Stimulated activated CD8-positive, alpha-beta memory T cell treated with anti-CD3 and anti-CD28 coated beads, Interleukin-7, amount 100 ng/mL, for 4 hours (primary cell): ENCODE results near the gene MORC4.
"Not testable (repeated sequence)": the region's sequence is repeated elsewhere in the genome, so short reads cannot be mapped to it uniquely, and the experiment has no call there.

ENCODE experiments used
- DNase-seq, 2 donors: peaks; one replicate each; pipeline ENCODE4 v3.0.0-alpha.2; 2020; ENCODE audit warnings: low read depth in 2 of 2

Gene MORC4

DNA sequence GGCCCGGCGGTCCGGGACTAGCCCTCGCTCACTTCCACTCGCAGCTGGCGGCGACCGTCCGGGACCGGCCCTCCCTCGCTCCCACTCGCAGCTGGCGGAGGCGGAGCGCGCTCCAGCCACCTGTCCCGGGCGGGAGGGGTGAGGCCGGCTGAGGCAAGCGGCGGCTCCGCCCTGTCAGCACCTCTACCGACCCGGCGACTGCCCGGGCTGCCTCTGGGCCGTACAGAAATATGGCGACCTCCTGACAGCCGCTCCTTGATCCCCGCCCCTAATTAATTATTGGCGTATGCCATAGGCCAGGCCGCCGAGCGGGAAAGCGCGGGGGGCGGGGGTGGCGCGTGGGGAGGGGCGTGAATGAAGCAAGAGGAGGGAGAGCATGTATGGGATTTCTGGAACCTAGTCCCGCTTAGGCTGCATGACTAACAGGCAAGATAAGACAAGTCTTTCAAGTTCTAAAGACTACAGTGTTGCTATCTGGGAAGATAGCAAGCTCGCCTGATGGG lies at the start of gene MORC4:
Gene MORC4 (minus strand): TSS at position 200 of the 503 bp plus-strand sequence. CDS start 243 bp downstream, outside the sequence.
- peak; percentile 39 to 56 for DNase-seq

DNA sequence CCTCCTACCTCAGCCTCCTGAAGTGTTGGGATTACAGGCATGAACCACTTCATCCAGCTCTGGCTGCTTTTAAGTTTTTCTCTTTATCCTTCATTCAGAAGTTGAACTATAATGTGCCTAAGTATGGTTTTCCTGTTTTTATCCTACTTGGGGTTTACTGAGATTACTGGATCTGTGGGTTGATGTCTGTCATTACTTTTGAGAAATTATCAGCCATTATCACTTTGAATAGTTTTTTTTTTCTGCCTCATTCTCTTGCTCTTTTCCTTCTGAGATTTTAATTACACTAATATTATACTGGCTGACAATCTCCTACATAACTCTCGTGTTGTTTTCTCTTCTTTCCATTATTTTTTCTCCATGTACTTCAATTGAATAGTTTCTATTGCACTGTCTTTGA lies 47.6 kb upstream of the MORC4 start:
- no peak for DNase-seq

DNA sequence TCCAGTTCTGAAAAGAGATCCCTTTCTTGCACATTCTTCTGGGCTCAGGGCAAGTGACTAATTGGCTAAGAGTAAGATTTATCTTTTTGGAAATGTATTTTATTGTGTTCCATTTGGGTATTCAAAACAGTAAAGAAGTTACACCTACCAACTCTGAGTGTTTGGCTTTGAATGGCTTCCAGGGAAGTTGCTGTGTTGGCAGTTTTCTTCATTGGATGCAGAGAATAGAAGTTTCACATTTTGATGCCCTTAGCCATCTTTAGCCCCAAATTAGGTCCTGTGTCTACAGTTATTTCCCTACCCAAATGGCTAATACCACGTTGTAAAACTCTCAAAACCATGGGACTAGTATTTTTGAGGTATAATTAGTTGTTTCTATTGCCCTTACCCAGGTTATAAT lies 29.7 kb upstream of the MORC4 start:
- no peak for DNase-seq

DNA sequence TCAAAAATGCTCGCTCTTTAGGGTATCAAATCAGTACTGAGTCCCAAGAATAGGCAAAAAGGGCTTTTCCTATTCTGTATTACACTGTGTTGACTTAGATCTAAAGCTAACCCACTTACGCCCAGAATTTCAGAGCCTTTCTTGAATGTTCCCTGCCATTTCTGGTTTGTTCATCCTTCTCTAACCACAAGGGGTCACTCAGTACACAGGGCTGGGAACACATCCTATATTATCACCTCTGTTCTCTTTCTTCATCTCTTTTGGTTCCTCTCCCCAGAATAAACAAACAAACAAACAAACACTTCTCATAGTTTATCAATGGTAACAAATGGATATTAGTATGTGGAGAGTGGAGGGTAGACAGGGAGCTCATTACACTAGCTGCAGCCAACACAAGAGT lies 25.5 kb upstream of the MORC4 start:
- DNase-seq = no peak

DNA sequence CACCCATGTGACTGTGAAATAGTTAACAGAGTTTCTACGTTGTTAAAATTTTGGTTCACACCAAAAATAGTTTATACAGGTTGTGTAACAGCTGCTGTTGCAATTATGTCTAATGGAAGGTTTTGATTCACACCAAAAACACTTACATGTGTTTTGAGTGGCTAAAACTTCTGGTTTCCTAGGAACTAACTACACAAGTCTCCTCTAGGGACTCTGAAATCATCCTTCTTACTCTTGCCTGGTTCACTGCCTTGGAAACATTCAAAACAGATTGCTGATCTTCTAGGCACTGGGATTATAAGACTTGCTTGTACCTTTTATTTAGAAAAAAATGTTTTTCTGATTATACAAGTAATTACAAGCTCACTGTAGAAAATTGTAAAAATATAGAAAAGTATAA lies 14.9 kb upstream of the MORC4 start:
- DNase-seq = no peak

DNA sequence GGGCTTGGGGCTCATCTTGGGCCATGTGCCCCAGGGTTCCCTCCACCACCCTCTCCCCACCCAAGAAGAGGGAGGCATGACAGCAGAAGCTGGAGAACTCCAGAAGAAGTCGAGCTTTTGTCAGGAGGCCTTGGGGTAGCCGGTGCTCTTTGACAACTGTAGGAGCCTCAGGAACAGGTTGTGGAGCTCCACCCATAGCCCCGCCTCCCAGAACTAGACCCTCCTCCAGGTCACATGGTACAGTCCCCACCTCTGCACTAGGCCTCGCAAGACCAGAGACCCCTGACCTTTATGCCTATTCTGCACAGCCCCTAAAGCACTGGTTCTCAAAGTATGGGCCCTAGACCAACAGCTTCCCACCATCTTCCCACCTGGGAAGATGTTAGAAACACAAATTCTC lies 8.0 kb upstream of the MORC4 start:
- DNase-seq = no peak

DNA sequence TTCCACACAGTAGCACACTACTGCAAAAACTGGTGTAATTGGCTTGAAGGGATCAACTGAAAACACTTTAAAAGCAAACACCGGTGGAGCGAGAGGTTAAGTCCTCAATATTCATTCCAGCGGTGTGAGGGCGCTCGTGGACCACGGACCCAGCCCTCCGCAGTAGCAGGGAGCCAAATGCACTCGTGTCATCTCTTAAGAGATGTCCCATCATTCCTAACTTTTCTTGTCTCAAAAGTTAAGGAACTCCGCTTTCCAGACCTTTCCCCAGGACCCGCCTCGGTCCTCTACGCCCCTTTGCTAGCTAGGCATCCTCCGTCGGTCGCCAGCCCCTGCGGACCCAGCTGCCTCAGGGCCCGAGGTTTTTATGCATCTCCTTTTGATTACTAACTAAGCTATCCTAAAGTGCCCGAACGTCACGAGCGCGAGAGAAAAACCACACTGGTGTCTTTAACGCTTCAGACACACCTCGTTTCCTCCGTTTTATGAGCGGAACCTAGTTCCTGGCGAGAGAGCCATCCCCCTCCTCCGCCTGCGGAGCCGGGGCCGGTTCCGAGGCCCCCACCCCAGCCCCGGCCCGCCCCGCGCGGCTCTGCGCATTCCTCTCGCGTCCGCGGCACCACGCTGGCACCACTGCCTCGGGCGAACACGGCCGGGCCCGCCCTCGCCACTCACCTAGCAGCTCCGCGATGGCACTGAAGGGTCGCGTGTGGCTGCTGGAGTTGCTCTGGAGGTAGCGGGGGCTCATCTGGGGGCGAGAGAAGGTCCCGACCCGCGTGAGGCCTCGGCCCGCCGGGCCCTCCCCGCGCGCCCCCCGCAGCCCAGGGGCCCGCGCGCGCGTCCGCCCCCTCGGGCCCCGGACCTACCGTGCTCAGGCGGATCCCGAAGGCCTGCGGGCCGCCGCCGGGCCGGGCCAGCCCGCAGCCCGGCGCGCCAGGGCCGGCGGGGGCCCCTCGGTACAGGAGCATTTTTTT lies 723 bp downstream of the MORC4 start:
- DNase-seq = peak in 1 of 2 donors; percentile 25

DNA sequence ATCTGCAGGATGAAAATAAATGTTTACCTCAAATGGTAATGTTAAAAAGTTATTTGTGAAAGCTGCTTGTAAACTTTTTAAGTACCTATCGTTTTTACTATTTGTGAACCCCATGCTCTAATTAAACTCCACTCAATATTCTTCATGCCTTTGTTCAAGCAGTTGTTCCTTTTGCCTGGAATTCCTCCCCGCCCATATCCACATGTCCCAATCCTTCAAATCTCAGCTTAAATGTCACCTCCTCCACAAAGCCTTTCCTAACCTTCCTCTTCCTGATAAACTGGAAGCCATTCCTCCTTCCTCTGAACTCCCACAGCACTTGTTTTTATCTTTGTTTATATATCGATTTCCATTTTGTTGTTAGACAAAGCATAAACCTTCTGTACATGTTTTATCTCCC lies 2.4 kb downstream of the MORC4 start:
- DNase-seq = no peak

DNA sequence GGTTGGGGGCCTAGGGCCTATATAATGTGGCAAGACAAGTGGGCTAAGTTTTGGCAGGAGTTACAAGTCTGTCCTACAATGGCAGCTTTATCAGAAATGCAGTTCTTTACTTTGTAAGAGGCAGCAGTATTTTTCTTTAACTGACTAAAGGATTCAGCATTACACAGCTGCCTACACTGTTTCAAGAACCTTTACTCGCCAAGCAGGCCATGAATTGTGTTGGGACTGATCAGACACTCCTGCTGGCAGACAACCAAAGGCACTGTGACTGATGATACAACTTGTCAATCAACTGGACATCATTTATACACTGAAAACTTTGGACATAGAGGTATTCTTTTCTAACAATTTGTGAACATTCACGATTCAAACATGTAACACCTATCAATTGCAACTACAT lies 4.3 kb downstream of the MORC4 start:
- no peak for DNase-seq

DNA sequence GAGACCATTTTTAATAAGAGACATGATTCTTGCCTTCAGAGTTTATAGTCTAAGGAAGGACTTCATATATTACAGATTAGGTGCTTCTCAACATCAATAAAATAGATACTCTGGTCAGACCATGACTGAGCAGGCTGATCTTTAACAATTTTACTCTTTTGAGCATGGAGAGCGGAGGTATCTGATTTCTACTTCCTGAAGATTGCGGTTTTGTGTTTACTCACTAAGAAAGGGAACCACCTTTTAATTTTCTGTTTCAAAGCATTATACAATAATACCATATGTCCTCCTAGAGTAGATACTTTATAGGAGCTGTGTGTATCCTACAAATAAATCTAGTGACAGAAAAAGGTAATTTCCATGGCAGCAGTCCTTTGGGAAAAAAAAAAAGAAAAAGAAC lies 12.5 kb downstream of the MORC4 start:
- no peak for DNase-seq

DNA sequence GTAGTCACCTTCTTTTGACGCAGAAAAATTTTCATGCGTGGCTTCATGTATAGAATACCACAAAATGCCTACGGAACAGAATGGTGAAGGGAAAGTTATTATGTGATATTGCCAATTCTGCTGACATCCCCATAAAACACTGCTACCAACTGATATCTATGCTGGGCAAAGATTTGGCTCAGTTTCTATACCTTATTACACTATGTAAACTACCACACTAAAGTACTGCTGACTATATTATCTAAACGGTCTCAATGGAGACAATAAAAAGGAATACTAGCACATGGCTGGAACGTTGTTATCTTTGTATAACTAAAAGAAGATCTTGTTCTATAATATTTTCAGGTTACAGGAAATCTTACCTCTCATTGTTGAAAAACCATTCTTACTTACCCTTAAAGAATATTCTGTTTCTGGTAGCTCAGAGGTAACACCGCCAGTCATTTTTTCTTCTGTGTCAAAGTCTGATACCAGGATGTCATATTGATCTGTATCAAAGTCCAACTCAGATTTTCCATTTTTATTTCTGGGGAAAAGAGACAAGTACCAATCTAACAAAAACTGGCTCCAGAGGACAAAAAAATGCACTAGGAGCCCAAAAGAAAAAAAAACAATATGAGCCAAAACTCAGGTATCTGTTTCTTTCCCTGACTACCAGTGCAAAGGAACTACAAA lies 18.9 kb downstream of the MORC4 start:
- DNase-seq = no peak

DNA sequence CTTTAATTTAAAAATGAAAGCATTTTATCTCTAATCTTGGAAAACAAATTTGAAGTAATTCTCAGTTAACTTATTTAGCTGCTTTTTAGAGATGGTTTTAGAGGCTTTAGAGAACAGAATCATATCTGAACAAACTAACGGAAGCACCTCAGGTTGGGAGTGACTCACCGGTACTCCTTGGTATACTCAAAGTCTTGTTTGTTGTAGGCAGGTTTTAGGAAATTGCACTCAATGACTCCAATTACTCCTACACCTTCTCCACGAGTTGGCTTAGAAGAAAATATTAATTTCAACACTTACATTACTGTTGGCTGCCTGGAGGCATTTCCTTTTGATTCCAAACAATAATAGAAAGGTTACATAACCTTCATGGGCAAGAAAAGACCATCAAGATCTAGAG lies 23.6 kb downstream of the MORC4 start:
- DNase-seq = no peak

DNA sequence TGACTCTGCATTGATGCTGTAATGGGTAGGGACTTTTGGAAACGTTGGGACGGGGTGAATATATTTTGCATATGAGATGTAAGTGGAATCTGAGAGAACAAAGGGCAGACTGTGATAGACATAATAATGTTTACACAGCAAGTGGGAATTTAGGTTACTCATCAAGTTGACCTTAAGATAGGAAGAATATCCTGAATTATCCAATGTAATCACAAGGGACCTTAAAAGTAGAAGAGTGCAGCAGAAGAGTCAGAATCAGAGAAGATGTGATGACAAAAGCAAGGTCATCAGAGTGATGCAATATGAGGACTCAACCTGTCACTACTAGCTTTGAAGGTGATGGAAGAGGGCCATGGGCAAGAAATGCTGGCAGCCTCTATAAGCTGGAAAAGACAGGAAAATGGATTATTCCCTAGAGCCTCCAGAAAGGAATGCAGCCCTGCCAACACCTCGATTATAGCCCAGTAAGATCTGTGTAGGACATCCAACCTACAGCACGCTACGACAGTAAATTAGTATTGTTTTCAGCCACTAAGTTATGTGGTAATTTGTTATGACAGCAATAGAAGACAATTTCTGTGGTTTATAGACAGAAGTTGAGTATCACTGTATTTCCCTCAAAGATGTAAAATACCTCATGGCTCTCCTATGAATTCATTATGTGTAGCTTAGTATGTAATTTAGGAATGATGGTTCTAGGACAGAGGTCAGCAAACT lies 26.4 kb downstream of the MORC4 start:
- no peak for DNase-seq

DNA sequence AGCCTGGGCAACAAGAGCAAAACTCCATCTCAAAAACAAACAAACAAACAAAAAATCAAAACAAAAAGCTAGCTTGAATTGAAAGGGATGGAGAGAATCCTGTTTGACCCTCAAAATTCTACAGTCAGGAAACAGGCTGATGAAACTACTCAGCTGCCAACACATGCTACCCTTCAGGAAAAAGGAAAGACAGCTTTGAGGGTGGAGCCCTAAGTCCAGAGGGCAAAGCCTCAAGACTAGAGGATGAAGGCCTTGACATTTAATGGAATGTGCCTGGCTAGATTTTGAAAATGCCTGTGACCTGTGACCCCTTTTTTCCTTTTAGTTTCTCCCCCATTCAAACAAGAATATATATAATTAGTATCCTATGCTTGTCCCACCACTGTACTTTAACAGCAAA lies 27.1 kb downstream of the MORC4 start:
- no peak for DNase-seq

DNA sequence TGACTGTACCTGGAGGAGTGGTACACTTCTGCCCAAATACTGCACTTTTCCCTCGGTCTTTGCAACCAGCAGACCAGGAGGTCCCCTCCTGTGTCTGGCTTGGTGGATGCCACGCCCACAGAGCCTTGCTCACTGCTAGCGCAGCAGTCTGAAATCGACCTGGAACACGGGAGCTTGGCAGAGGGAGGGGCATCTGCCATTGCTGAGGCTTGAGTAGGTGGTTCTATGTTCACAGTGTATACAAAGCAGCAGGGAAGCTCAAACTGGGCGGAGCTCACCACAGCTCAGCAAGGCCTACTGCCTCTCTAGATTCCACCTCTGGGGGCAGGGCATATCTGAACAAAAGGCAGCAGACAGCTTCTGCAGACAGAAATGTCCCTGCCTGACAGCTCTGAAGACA lies 33.5 kb downstream of the MORC4 start:
- DNase-seq = not testable (repeated sequence)

DNA sequence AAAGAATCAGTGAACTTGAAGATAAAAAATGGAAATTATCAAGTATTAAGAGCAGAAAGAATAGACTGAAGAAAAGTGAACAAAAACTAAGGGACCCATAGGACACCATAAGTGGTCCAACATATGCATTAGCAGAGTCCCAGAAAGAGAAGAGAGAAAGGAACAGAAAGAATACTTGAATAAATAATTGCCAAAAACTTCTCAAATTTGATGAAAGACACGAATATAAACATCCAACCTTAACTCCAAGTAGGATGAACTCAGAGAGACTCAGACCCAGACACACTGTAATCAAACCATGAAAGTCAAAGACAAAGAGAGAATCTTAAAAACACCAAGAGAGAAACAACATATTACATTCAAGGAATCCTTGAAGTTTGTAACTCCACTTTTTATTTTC lies 35.7 kb downstream of the MORC4 start:
- no peak for DNase-seq

DNA sequence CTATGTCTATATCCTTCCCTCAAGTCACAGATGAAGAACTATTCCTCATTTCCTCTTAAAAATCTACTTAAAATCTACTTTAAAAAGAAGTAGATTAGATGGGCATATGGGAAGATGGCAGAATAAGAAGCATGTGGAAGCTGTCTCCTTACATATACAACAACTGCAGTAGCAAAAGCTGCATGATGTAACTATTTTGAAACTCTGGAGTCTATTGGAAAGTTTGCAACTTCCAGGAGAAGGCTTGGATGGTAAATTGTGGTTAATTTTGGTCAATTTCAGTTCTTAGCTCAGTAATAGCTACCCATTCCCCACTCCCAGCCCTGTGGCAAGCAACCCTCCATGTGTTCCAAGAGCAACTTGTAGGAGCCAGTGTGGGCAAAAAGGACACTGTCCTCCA lies 36.9 kb downstream of the MORC4 start:
- DNase-seq = no peak

DNA sequence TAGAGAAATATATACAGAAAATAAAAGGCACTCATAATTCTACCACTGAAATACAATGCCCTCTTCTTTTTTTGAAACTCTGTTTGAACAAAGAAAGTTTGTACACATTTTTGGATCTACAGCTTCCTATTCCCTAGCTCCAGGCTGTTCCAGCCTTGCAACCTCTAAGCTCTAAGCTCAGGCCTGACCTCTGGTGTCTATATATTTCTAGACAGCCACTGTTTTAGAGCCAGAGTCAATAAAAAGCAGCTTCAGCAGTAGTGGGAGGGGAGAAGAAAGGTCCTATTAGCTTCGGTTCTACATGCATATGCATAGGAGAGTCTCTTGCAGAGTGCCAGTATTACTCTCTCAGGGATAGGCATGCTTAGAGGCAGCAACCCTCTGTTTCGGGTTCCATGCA lies 40.1 kb downstream of the MORC4 start:
- DNase-seq = no peak

DNA sequence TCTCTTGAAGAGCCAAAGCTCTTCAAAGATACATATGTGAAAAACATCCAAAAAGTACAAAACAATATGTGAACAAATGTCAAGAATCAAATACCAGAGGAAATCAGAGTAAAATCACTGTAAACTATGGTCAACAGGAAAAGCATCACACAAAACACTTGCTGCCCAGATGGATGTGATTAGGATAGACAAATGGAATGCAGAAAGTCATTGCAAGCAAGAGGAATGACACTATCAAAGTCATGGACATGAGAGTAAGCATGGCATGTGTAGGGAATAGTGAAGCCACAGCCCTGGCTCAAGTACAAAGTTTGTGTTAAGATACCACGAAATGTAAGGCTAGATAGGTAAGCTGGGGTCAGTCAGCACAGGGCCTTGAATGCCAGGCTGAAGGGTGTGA lies 42.2 kb downstream of the MORC4 start:
- no peak for DNase-seq

DNA sequence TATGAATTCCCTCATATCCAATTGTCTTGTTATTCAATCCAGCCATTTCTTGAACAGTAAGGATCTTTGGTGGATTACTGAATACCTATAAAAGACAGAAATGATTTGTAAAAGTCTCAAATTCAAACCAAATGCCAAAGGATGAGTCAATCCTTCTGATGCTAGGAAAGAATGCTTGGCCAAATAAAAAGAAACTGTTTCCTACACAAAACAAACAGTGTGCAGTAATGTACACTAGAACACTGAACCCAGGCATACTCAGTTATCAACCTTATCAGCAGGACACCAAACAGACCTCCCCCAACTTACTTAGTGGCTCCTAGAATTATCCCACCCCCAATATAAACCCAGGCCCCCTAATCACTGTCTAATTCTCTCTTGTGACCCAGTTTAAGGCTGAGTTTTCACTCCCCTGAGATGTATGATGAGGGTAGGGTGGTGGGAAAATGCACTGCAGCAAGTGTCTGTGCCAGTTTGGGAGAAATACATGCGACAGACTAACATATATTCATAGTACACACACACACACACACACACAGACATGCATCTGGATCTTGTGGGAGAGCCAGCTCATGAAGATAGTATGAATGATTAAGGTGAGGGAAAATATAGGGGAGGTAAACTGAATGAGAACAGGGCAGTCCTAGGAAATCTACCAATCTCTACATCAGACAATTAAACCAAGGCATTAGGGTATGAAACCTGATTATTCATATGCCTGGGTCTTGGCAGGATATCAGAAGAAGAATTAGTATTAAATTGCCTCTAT lies 44.8 kb downstream of the MORC4 start:
- DNase-seq = no peak

DNA sequence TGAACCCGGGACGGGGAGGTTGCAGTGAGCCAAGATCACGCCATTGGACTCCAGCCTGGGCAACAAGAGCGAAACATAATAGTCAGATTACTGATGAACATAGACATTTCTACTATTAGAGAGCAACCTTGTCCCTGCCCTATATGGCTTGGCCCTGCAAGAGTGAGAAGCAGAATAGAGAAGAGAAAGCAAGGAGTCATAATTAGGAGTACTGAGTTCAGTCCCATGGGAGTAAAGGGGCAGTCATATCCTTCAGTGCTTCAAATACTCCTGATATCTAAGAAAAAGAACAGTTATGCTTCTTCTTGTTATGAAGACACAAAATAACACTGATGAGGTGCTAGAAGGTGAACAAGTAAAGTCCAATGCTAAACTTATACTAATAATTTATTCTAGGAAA lies 46.0 kb downstream of the MORC4 start:
- no peak for DNase-seq

DNA sequence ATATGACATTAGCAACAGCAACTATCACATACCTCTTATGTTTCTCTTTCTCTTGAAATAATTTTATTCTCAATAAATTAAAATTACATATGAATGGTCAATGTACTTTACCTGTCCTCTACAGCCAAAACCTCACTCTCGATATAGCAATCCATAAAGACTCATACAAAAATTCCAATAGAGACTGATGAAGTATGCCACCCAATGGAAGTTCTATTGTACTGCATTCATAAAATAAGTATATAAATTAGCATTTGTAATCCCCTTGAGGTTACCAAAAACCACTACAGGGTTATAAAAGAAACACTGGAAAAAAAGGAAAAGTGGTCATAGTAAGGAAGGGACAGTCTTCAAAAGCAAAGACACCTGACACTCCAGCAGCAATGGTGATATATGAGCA lies 47.0 kb downstream of the MORC4 start:
- DNase-seq = no peak
